ENCODE results near the gene DMPK. TPM values are rescaled to one million over a fixed set of nuclear protein-coding genes. Genes with fewer than 3 reads are reported as not detected.

Gene DMPK
- total and polyA plus RNA-seq, 2 experiments from 2014 or later, result 15.3 to 26.6 TPM

GRCh38 chr19:45812297-45812696 is 30.0 kb upstream of the DMPK start:
- 75 to 81% methylated on average over 6 of the region's 6 CpGs for WGBS, 2 experiments (ENCODE audit: low coverage in 1 of 2, low lambda C conversion rate in 2 of 2, missing lambda C conversion rate in 2 of 2)

DNA sequence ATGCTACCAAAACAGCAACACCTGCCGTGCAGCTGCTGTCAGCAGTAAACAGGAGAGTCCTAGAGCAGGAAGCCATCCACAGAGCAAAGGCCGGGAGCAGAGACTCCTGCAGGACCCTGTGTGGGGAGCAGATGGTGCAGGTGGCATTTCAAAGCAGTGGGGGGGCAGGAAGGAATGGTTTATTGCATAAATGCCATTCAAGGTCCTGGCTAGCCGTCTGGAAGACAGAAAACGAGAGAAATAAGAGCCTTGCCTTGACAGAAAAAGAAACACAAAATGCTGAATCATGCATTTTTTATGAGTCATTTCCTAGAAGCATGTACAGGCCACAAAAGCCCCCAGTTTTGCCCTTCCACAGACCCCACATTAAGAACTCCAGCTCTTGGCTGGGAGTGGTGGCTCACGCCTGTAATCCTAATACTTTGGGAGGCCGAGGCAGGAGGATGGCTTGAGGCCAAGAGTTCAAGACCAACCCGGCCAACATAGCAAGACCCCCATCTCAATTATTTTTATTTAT is 27.4 kb upstream of the DMPK start:
- no peaks in the 10 kb centered on the region for H3K36me3 ChIP-seq (ENCODE audit: low read depth)
- H3K4me1 ChIP-seq (ENCODE audit: insufficient read depth), result peaks cover 18% of the 10 kb centered on the region
- H3K27ac ChIP-seq, result peak overlapping the region; percentile 38
- in situ Hi-C loops (cut with MboI), result no loop called here
- H3F3A ChIP-seq (ENCODE audit: insufficient read depth), result no peaks in the 10 kb centered on the region
- TF ChIP-seq EZH2phosphoT487 (IDR thresholded peaks at IDR 0.05; ENCODE audit: insufficient read depth, low read depth) (no peak), EZH2 (IDR thresholded peaks at IDR 0.05; ENCODE audit: insufficient read depth, poor library complexity, severe bottlenecking) (no peak)
- H3K27me3 ChIP-seq (replicated peaks; ENCODE audit: insufficient read depth), result no peaks in the 10 kb centered on the region
- 24 to 26% methylated on average over 7 of the region's 7 CpGs for WGBS, 2 experiments (ENCODE audit: low coverage in 1 of 2, low lambda C conversion rate in 2 of 2, missing lambda C conversion rate in 2 of 2)
- H3K79me2 ChIP-seq (ENCODE audit: insufficient read depth), result no peaks in the 10 kb centered on the region
- no peaks in the 10 kb centered on the region for H3K9me2 ChIP-seq (ENCODE audit: insufficient read depth)
- H3K4me3 ChIP-seq, result 0 out of 2 replicates have a peak overlapping the region, but pooled peaks have one; percentile 4
- peak overlapping the region; percentile 59 for H3K4me2 ChIP-seq (ENCODE audit: unreplicated experiment)
- peak; percentile 58 for DNase-seq
- H4K20me1 ChIP-seq (ENCODE audit: insufficient read depth), result no peaks in the 10 kb centered on the region
- peak overlapping the region; percentile 23; the same call in 1 of the 2 replicates for H3K9ac ChIP-seq
- H2AFZ ChIP-seq, result peak overlapping the region; percentile 47; the same call in 1 of the 2 replicates
- H3K9me3 ChIP-seq (ENCODE audit: low read depth), result no peaks in the 10 kb centered on the region

More at GRCh38 chr19:45812297-45812696, 30.0 kb upstream of the DMPK start:
- Histone ChIP-seq H3K79me2 (ENCODE audit: insufficient read depth) (no peaks in the 10 kb centered on the region), H3F3A (ENCODE audit: insufficient read depth) (no peaks in the 10 kb centered on the region), H3K27me3 (replicated peaks; ENCODE audit: insufficient read depth) (no peaks in the 10 kb centered on the region), H3K9me3 (ENCODE audit: low read depth) (no peaks in the 10 kb centered on the region), H3K4me1 (ENCODE audit: insufficient read depth) (peaks cover 13% of the 10 kb centered on the region), H4K20me1 (ENCODE audit: insufficient read depth) (no peaks in the 10 kb centered on the region), H3K9me2 (ENCODE audit: insufficient read depth) (no peaks in the 10 kb centered on the region), H3K27ac (no peak overlapping the region), H3K4me2 (ENCODE audit: unreplicated experiment) (no peak overlapping the region), H3K4me3 (no peak overlapping the region), H3K9ac (no peak overlapping the region), H2AFZ (no peak overlapping the region), H3K36me3 (ENCODE audit: low read depth) (no peaks in the 10 kb centered on the region)
- TF ChIP-seq EZH2 (IDR thresholded peaks at IDR 0.05; ENCODE audit: insufficient read depth, poor library complexity, severe bottlenecking) (no peak), EZH2phosphoT487 (IDR thresholded peaks at IDR 0.05; ENCODE audit: insufficient read depth, low read depth) (no peak)
- DNase-seq, result no peak
- in situ Hi-C loops (cut with MboI), result no loop called here

- H3K9me2 ChIP-seq (ENCODE audit: insufficient read depth), result no peaks in the 10 kb centered on the region
- H4K20me1 ChIP-seq (ENCODE audit: insufficient read depth), result no peaks in the 10 kb centered on the region
- H2AFZ ChIP-seq, result peak overlapping the region; percentile 61; the same call in 1 of the 2 replicates
- no peaks in the 10 kb centered on the region for H3F3A ChIP-seq (ENCODE audit: insufficient read depth)
- no peaks in the 10 kb centered on the region for H3K9me3 ChIP-seq (ENCODE audit: low read depth)
- TF ChIP-seq EZH2phosphoT487 (IDR thresholded peaks at IDR 0.05; ENCODE audit: insufficient read depth, low read depth) (no peak), EZH2 (IDR thresholded peaks at IDR 0.05; ENCODE audit: insufficient read depth, poor library complexity, severe bottlenecking) (no peak)
- H3K9ac ChIP-seq, result peak overlapping the region; percentile 20; the same call in 1 of the 2 replicates
- H3K79me2 ChIP-seq (ENCODE audit: insufficient read depth), result no peaks in the 10 kb centered on the region
- H3K27me3 ChIP-seq (replicated peaks; ENCODE audit: insufficient read depth), result no peaks in the 10 kb centered on the region
- H3K4me2 ChIP-seq (ENCODE audit: unreplicated experiment), result peak overlapping the region; percentile 24
- in situ Hi-C loops (cut with MboI), result no loop called here
- no peaks in the 10 kb centered on the region for H3K36me3 ChIP-seq (ENCODE audit: low read depth)
- peaks cover 18% of the 10 kb centered on the region for H3K4me1 ChIP-seq (ENCODE audit: insufficient read depth)
- H3K4me3 ChIP-seq, result no peak overlapping the region
- H3K27ac ChIP-seq, result peak overlapping the region; percentile 26; the same call in 1 of the 2 replicates
- DNase-seq, result no peak
These were observed 23.4 kb upstream of the DMPK start for GRCh38 chr19:45805719-45806118.

- Histone ChIP-seq H3K27me3 (replicated peaks; ENCODE audit: insufficient read depth) (no peaks in the 10 kb centered on the region), H3K9me2 (ENCODE audit: insufficient read depth) (no peaks in the 10 kb centered on the region), H3K4me2 (ENCODE audit: unreplicated experiment) (no peak overlapping the region), H2AFZ (no peak overlapping the region), H3F3A (ENCODE audit: insufficient read depth) (peaks cover 1% of the 10 kb centered on the region; the same call in 1 of the 2 replicates), H3K4me1 (ENCODE audit: insufficient read depth) (peaks cover 17% of the 10 kb centered on the region), H3K9me3 (ENCODE audit: low read depth) (no peaks in the 10 kb centered on the region), H3K4me3 (no peak overlapping the region), H3K27ac (no peak overlapping the region), H3K9ac (no peak overlapping the region), H3K79me2 (ENCODE audit: insufficient read depth) (no peaks in the 10 kb centered on the region), H3K36me3 (ENCODE audit: low read depth) (no peaks in the 10 kb centered on the region), H4K20me1 (ENCODE audit: insufficient read depth) (no peaks in the 10 kb centered on the region)
- TF ChIP-seq EZH2phosphoT487 (IDR thresholded peaks at IDR 0.05; ENCODE audit: insufficient read depth, low read depth), result no peak
- TF ChIP-seq EZH2 (IDR thresholded peaks at IDR 0.05; ENCODE audit: insufficient read depth, poor library complexity, severe bottlenecking), result no peak
- no peak for DNase-seq
- 86 to 90% methylated on average over 8 of the region's 8 CpGs for WGBS, 2 experiments (ENCODE audit: low coverage in 1 of 2, low lambda C conversion rate in 2 of 2, missing lambda C conversion rate in 2 of 2)
- in situ Hi-C loops (cut with MboI), result no loop called here
These were observed 22.6 kb upstream of the DMPK start for GRCh38 chr19:45804959-45805230.
